Measurements from ENCODE around the gene GIMAP1.
A peak's percentile ranks its signal among the peaks of the same experiment; 100 is the strongest.

GIMAP1 gene

GRCh38 chr7:150753239-150753638 is 36.8 kb downstream of the GIMAP1 start:
- peak; percentile 66 for DNase-seq

GRCh38 chr7:150753826-150754603 is 37.6 kb downstream of the GIMAP1 start:
- DNase-seq = peak; percentile 78

GRCh38 chr7:150754951-150755350 is 38.5 kb downstream of the GIMAP1 start:
- peak; percentile 39 for DNase-seq

GRCh38 chr7:150755473-150756099 is 39.2 kb downstream of the GIMAP1 start:
- peak; percentile 70 for DNase-seq

- DNase-seq = no peak
Observed at GRCh38 chr7:150756166-150756565, 39.8 kb downstream of the GIMAP1 start.

GRCh38 chr7:150756858-150757257 is 40.4 kb downstream of the GIMAP1 start:
- peak; percentile 56 for DNase-seq

- DNase-seq = no peak
Observed at GRCh38 chr7:150759479-150759878, 43.1 kb downstream of the GIMAP1 start.

DNA sequence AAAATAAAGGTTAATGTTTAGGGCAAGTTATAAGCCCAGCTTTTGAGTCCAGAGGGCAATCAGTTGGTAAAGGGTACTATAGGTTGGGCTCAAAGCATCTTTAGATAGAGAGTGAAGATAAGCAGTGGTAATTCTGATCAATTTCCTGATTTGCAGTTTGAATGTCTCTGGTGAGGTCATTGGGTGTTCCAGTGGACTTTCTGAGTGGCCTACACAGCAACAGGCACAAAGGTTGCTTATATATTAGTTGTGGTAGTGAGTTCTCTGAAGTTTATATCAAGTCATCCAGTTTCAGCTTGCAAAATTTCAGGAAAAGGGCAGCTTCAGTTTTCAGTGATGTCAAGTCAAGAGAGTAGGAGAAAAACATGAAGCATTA is 49.9 kb downstream of the GIMAP1 start:
- DNase-seq = no peak

- DNase-seq = no peak
Observed at GRCh38 chr7:150769768-150770167, 53.4 kb downstream of the GIMAP1 start.
